ENCODE measurements around the gene CBX2.

CBX2 gene

GRCh38 chr17:79824893-79825579 is 47.1 kb downstream of the CBX2 start:
- Histone ChIP-seq H3K4me3 (ENCODE audit: low read length) (no peak overlapping the region), H3K27me3 (ENCODE audit: insufficient read depth, low read length) (peaks cover 93% of the 10 kb centered on the region), H3K36me3 (ENCODE audit: insufficient read depth, low read depth, low read length) (no peaks in the 10 kb centered on the region), H3K9me3 (ENCODE audit: insufficient read depth, low read depth, low read length) (no peaks in the 10 kb centered on the region), H3K4me1 (ENCODE audit: insufficient read depth, low read length) (no peaks in the 10 kb centered on the region), H3K27ac (ENCODE audit: low read length) (no peak overlapping the region), H3K9ac (ENCODE audit: low read depth, low read length) (no peak overlapping the region)

- H3K36me3 ChIP-seq (ENCODE audit: insufficient read depth, low read depth, low read length), result no peaks in the 10 kb centered on the region
- H3K4me1 ChIP-seq (ENCODE audit: insufficient read depth, low read length), result no peaks in the 10 kb centered on the region; the same call in 1 of the 2 replicates
- H3K4me3 ChIP-seq (ENCODE audit: low read length), result no peak overlapping the region
- peaks cover 93% of the 10 kb centered on the region for H3K27me3 ChIP-seq (ENCODE audit: insufficient read depth, low read length)
- H3K9me3 ChIP-seq (ENCODE audit: insufficient read depth, low read depth, low read length), result no peaks in the 10 kb centered on the region
- no peak overlapping the region for H3K27ac ChIP-seq (ENCODE audit: low read length)
- H3K9ac ChIP-seq (ENCODE audit: low read depth, low read length), result no peak overlapping the region
Measured at GRCh38 chr17:79825580-79825921, 47.6 kb downstream of the CBX2 start.

GRCh38 chr17:79826204-79826680 is 48.3 kb downstream of the CBX2 start:
- H3K9me3 ChIP-seq (ENCODE audit: insufficient read depth, low read depth, low read length), result no peaks in the 10 kb centered on the region
- no peak overlapping the region for H3K4me3 ChIP-seq (ENCODE audit: low read length)
- H3K9ac ChIP-seq (ENCODE audit: low read depth, low read length), result no peak overlapping the region
- peaks cover 93% of the 10 kb centered on the region for H3K27me3 ChIP-seq (ENCODE audit: insufficient read depth, low read length)
- H3K4me1 ChIP-seq (ENCODE audit: insufficient read depth, low read length), result no peaks in the 10 kb centered on the region; the same call in 1 of the 2 replicates
- no peak overlapping the region for H3K27ac ChIP-seq (ENCODE audit: low read length)
- H3K36me3 ChIP-seq (ENCODE audit: insufficient read depth, low read depth, low read length), result no peaks in the 10 kb centered on the region

- Histone ChIP-seq H3K27me3 (ENCODE audit: insufficient read depth, low read length) (peaks cover 93% of the 10 kb centered on the region), H3K9me3 (ENCODE audit: insufficient read depth, low read depth, low read length) (no peaks in the 10 kb centered on the region), H3K36me3 (ENCODE audit: insufficient read depth, low read depth, low read length) (no peaks in the 10 kb centered on the region), H3K9ac (ENCODE audit: low read depth, low read length) (no peak overlapping the region), H3K4me1 (ENCODE audit: insufficient read depth, low read length) (peaks cover 4% of the 10 kb centered on the region; the same call in 1 of the 2 replicates), H3K4me3 (ENCODE audit: low read length) (no peak overlapping the region), H3K27ac (ENCODE audit: low read length) (no peak overlapping the region)
Measured at GRCh38 chr17:79826841-79827578, 49.1 kb downstream of the CBX2 start.

- no peaks in the 10 kb centered on the region for H3K36me3 ChIP-seq (ENCODE audit: insufficient read depth, low read depth, low read length)
- H3K9me3 ChIP-seq (ENCODE audit: insufficient read depth, low read depth, low read length), result peaks cover 3% of the 10 kb centered on the region; the same call in 1 of the 2 replicates
- no peak overlapping the region for H3K9ac ChIP-seq (ENCODE audit: low read depth, low read length)
- H3K27me3 ChIP-seq (ENCODE audit: insufficient read depth, low read length), result peaks cover 100% of the 10 kb centered on the region
- H3K27ac ChIP-seq (ENCODE audit: low read length), result no peak overlapping the region
- H3K4me3 ChIP-seq (ENCODE audit: low read length), result no peak overlapping the region
- H3K4me1 ChIP-seq (ENCODE audit: insufficient read depth, low read length), result peaks cover 9% of the 10 kb centered on the region; the same call in 1 of the 2 replicates
Measured at GRCh38 chr17:79829004-79829403, 51.1 kb downstream of the CBX2 start.

GRCh38 chr17:79829457-79829856 is 51.5 kb downstream of the CBX2 start:
- H3K9me3 ChIP-seq (ENCODE audit: insufficient read depth, low read depth, low read length), result peaks cover 3% of the 10 kb centered on the region; the same call in 1 of the 2 replicates
- H3K4me1 ChIP-seq (ENCODE audit: insufficient read depth, low read length), result peaks cover 9% of the 10 kb centered on the region; the same call in 1 of the 2 replicates
- no peak overlapping the region for H3K4me3 ChIP-seq (ENCODE audit: low read length)
- H3K27me3 ChIP-seq (ENCODE audit: insufficient read depth, low read length), result peaks cover 100% of the 10 kb centered on the region
- no peak overlapping the region for H3K27ac ChIP-seq (ENCODE audit: low read length)
- H3K9ac ChIP-seq (ENCODE audit: low read depth, low read length), result no peak overlapping the region
- H3K36me3 ChIP-seq (ENCODE audit: insufficient read depth, low read depth, low read length), result no peaks in the 10 kb centered on the region

- Histone ChIP-seq H3K4me1 (ENCODE audit: insufficient read depth, low read length) (peaks cover 11% of the 10 kb centered on the region; the same call in 1 of the 2 replicates), H3K27ac (ENCODE audit: low read length) (no peak overlapping the region), H3K9ac (ENCODE audit: low read depth, low read length) (no peak overlapping the region), H3K9me3 (ENCODE audit: insufficient read depth, low read depth, low read length) (peaks cover 3% of the 10 kb centered on the region; the same call in 1 of the 2 replicates), H3K36me3 (ENCODE audit: insufficient read depth, low read depth, low read length) (no peaks in the 10 kb centered on the region), H3K27me3 (ENCODE audit: insufficient read depth, low read length) (peaks cover 100% of the 10 kb centered on the region), H3K4me3 (ENCODE audit: low read length) (no peak overlapping the region)
Measured at GRCh38 chr17:79830303-79830702, 52.4 kb downstream of the CBX2 start.

GRCh38 chr17:79830763-79831264 is 52.9 kb downstream of the CBX2 start:
- H3K27ac ChIP-seq (ENCODE audit: low read length), result no peak overlapping the region
- peaks cover 3% of the 10 kb centered on the region; the same call in 1 of the 2 replicates for H3K9me3 ChIP-seq (ENCODE audit: insufficient read depth, low read depth, low read length)
- no peaks in the 10 kb centered on the region for H3K36me3 ChIP-seq (ENCODE audit: insufficient read depth, low read depth, low read length)
- no peak overlapping the region for H3K4me3 ChIP-seq (ENCODE audit: low read length)
- no peak overlapping the region for H3K9ac ChIP-seq (ENCODE audit: low read depth, low read length)
- H3K4me1 ChIP-seq (ENCODE audit: insufficient read depth, low read length), result peaks cover 14% of the 10 kb centered on the region; the same call in 1 of the 2 replicates
- H3K27me3 ChIP-seq (ENCODE audit: insufficient read depth, low read length), result peaks cover 100% of the 10 kb centered on the region

GRCh38 chr17:79831265-79832217 is 53.6 kb downstream of the CBX2 start:
- no peak overlapping the region for H3K27ac ChIP-seq (ENCODE audit: low read length)
- peaks cover 3% of the 10 kb centered on the region; the same call in 1 of the 2 replicates for H3K9me3 ChIP-seq (ENCODE audit: insufficient read depth, low read depth, low read length)
- peak overlapping the region; percentile 21; the same call in 1 of the 2 replicates for H3K9ac ChIP-seq (ENCODE audit: low read depth, low read length)
- H3K4me1 ChIP-seq (ENCODE audit: insufficient read depth, low read length), result peaks cover 15% of the 10 kb centered on the region; the same call in 1 of the 2 replicates
- no peaks in the 10 kb centered on the region for H3K36me3 ChIP-seq (ENCODE audit: insufficient read depth, low read depth, low read length)
- H3K4me3 ChIP-seq (ENCODE audit: low read length), result peak overlapping the region; percentile 35; the same call in 1 of the 2 replicates
- peaks cover 100% of the 10 kb centered on the region for H3K27me3 ChIP-seq (ENCODE audit: insufficient read depth, low read length)

- peaks cover 3% of the 10 kb centered on the region; the same call in 1 of the 2 replicates for H3K9me3 ChIP-seq (ENCODE audit: insufficient read depth, low read depth, low read length)
- peak overlapping the region; percentile 35; the same call in 1 of the 2 replicates for H3K4me3 ChIP-seq (ENCODE audit: low read length)
- H3K4me1 ChIP-seq (ENCODE audit: insufficient read depth, low read length), result peaks cover 20% of the 10 kb centered on the region; the same call in 1 of the 2 replicates
- H3K27ac ChIP-seq (ENCODE audit: low read length), result no peak overlapping the region
- no peak overlapping the region for H3K9ac ChIP-seq (ENCODE audit: low read depth, low read length)
- peaks cover 100% of the 10 kb centered on the region for H3K27me3 ChIP-seq (ENCODE audit: insufficient read depth, low read length)
- H3K36me3 ChIP-seq (ENCODE audit: insufficient read depth, low read depth, low read length), result no peaks in the 10 kb centered on the region
Measured at GRCh38 chr17:79832218-79833109, 54.5 kb downstream of the CBX2 start.

Data from iPS-20b (cell line).